Astrocyte (in vitro differentiated cells and primary cell): Measurements from ENCODE around the gene UMODL1. TPM values are rescaled to one million over a fixed set of nuclear protein-coding genes. Genes with fewer than 3 reads are reported as not detected.
A peak's percentile ranks its signal among the peaks of the same experiment; 100 is the strongest.

Source experiments
- DNase-seq: peaks from one replicate; pipeline ENCODE4 v3.0.0-alpha.2; 2010; ENCODE audit warnings: low read depth
- FAIRE-seq: peaks from 2 replicates; lab custom pipeline; 2011; peaks lifted over from hg19 to GRCh38; lab: Jason Lieb, UNC
- H2AFZ ChIP-seq: 2 replicates; pipeline ENCODE4 v1.6.0; 2012; ENCODE audit warnings: low read depth, low read length, inconsistent platforms
- H3K27ac ChIP-seq: 2 replicates; pipeline ENCODE4 v1.5.1; 2011; ENCODE audit warnings: low read depth, low read length, inconsistent platforms
- H3K27me3 ChIP-seq: 2 replicates; pipeline ENCODE4 v1.6.0; 2011; ENCODE audit warnings: low read length, inconsistent platforms; ENCODE audit not compliant: insufficient read depth
- H3K36me3 ChIP-seq: 2 replicates; pipeline ENCODE4 v1.5.1; 2011; ENCODE audit warnings: low read length, inconsistent platforms; ENCODE audit not compliant: insufficient read depth
- H3K4me1 ChIP-seq: 2 replicates; pipeline ENCODE4 v1.5.1; 2011; ENCODE audit warnings: low read length, inconsistent platforms; ENCODE audit not compliant: insufficient read depth
- H3K4me2 ChIP-seq: 2 replicates; pipeline ENCODE4 v1.6.0; 2012; ENCODE audit warnings: low read length, inconsistent platforms
- H3K4me3 ChIP-seq: 2 replicates; pipeline ENCODE4 v1.5.1; 2011; ENCODE audit warnings: low read depth, mild to moderate bottlenecking, low read length, inconsistent platforms; ENCODE audit not compliant: insufficient read depth
- H3K79me2 ChIP-seq: 2 replicates; pipeline ENCODE4 v1.6.0; 2012; ENCODE audit warnings: mild to moderate bottlenecking, low read length, inconsistent platforms; ENCODE audit not compliant: insufficient read depth
- H3K9ac ChIP-seq: 2 replicates; pipeline ENCODE4 v1.6.0; 2012; ENCODE audit warnings: mild to moderate bottlenecking, low read length, inconsistent platforms
- H3K9me3 ChIP-seq: 2 replicates; pipeline ENCODE4 v1.5.1; 2012; ENCODE audit warnings: low read depth, mild to moderate bottlenecking, low read length, inconsistent platforms; ENCODE audit not compliant: insufficient read depth
- H4K20me1 ChIP-seq: 2 replicates; pipeline ENCODE4 v1.6.0; 2012; ENCODE audit warnings: low read length, inconsistent platforms; ENCODE audit not compliant: insufficient read depth
- H3K27ac Mint-ChIP-seq: one replicate; pipeline ENCODE4 v1.8.0; 2021; ENCODE audit warnings: mild to moderate bottlenecking, mixed read lengths; ENCODE audit not compliant: unreplicated experiment
- H3K27me3 Mint-ChIP-seq: one replicate; pipeline ENCODE4 v1.8.0; 2021; ENCODE audit warnings: low read depth, mixed read lengths; ENCODE audit not compliant: unreplicated experiment
- H3K36me3 Mint-ChIP-seq: one replicate; pipeline ENCODE4 v1.8.0; 2021; ENCODE audit warnings: low read depth, mixed read lengths; ENCODE audit not compliant: unreplicated experiment
- H3K4me1 Mint-ChIP-seq: one replicate; pipeline ENCODE4 v1.8.0; 2021; ENCODE audit warnings: low read depth, mixed read lengths; ENCODE audit not compliant: unreplicated experiment
- H3K4me3 Mint-ChIP-seq: one replicate; pipeline ENCODE4 v1.8.0; 2021; ENCODE audit warnings: mild to moderate bottlenecking, moderate library complexity, mixed read lengths; ENCODE audit not compliant: unreplicated experiment
- H3K9me3 Mint-ChIP-seq: one replicate; pipeline ENCODE4 v1.8.0; 2021; ENCODE audit warnings: mild to moderate bottlenecking, mixed read lengths; ENCODE audit not compliant: unreplicated experiment
- EZH2 ChIP-seq: IDR thresholded peaks from 2 replicates; pipeline ENCODE4 v1.6.1; 2012; ENCODE audit warnings: mild to moderate bottlenecking, low read length, inconsistent platforms; ENCODE audit not compliant: insufficient read depth
- total RNA-seq: library from RNA; stranded (reverse); gene quantifications from 2 replicates; pipeline ENCODE4 v1.2.1, GENCODE V29; 2021
- TF ChIP-seq, protein P1 (sequence below): IDR thresholded peaks from 2 replicates; pipeline ENCODE4 v1.5.1; 2011; ENCODE audit warnings: low read depth, mild to moderate bottlenecking, inconsistent platforms, low read length, moderate library complexity; ENCODE audit not compliant: insufficient read depth

UMODL1 gene
- total RNA-seq, 1 donor from 2014 or later = not detected

DNA sequence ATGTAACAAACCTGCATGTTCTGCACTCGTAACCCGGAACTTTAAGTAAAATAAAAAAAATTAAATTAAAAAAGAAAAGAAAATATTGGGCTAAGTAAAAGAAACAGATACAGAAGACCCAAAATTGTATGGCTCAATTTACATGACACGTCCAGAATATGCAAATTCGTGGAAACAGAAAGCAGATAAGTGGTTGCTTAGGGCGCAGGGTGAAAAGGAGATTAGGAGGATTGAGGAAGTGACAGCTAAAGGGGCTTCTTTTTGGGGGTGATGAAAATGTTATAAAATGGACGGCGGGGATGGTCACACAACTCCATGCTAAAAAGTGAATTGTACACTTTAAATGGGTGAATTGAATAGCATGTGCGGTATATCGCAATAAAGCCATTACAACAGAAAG, 33.6 kb upstream of the UMODL1 start:
- Mint-ChIP-seq H3K27ac (no peak overlapping the region), H3K4me1 (peaks cover 20% of the 10 kb centered on the region), H3K27me3 (peaks cover 11% of the 10 kb centered on the region), H3K36me3 (no peaks in the 10 kb centered on the region), H3K4me3 (no peak overlapping the region), H3K9me3 (peaks cover 10% of the 10 kb centered on the region)
- Histone ChIP-seq H3K9ac (no peak overlapping the region), H3K9me3 (no peaks in the 10 kb centered on the region), H3K27me3 (no peaks in the 10 kb centered on the region), H3K4me2 (no peak overlapping the region), H3K36me3 (no peaks in the 10 kb centered on the region), H3K4me1 (peaks cover 33% of the 10 kb centered on the region), H4K20me1 (no peaks in the 10 kb centered on the region), H3K4me3 (no peak overlapping the region), H2AFZ (no peak overlapping the region), H3K79me2 (no peaks in the 10 kb centered on the region), H3K27ac (no peak overlapping the region)
- FAIRE-seq = no peak
- TF ChIP-seq, protein P1, sequence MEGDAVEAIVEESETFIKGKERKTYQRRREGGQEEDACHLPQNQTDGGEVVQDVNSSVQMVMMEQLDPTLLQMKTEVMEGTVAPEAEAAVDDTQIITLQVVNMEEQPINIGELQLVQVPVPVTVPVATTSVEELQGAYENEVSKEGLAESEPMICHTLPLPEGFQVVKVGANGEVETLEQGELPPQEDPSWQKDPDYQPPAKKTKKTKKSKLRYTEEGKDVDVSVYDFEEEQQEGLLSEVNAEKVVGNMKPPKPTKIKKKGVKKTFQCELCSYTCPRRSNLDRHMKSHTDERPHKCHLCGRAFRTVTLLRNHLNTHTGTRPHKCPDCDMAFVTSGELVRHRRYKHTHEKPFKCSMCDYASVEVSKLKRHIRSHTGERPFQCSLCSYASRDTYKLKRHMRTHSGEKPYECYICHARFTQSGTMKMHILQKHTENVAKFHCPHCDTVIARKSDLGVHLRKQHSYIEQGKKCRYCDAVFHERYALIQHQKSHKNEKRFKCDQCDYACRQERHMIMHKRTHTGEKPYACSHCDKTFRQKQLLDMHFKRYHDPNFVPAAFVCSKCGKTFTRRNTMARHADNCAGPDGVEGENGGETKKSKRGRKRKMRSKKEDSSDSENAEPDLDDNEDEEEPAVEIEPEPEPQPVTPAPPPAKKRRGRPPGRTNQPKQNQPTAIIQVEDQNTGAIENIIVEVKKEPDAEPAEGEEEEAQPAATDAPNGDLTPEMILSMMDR = no peak
- TF ChIP-seq EZH2 = no peak
- DNase-seq = no peak

DNA sequence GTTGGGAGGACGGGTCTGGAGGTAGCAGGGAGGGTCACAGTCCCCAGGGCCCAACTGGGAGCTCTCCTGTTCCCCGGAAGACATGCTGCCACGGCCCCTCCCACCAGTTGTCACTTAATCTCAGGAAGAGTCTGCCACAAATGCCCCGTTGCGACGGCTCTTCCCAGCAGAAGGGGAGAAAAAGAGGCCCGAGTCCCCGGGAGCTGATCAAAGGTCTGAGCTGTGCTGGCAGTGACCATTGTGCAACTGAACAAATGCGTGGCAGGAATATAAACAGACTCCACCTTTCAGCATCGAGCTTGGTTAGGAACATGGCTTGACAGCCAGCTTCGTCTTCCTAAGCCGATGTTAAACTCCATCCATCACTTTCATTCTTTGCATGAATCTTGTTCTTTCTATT, 33.2 kb upstream of the UMODL1 start:
- Mint-ChIP-seq H3K27ac (no peak overlapping the region), H3K27me3 (peaks cover 11% of the 10 kb centered on the region), H3K36me3 (no peaks in the 10 kb centered on the region), H3K4me1 (peaks cover 20% of the 10 kb centered on the region), H3K9me3 (peaks cover 10% of the 10 kb centered on the region), H3K4me3 (no peak overlapping the region)
- Histone ChIP-seq H3K9me3 (no peaks in the 10 kb centered on the region), H3K4me1 (peaks cover 33% of the 10 kb centered on the region), H3K27me3 (no peaks in the 10 kb centered on the region), H3K4me3 (no peak overlapping the region), H3K36me3 (no peaks in the 10 kb centered on the region), H2AFZ (peak overlapping the region; percentile 27), H3K27ac (no peak overlapping the region), H3K9ac (no peak overlapping the region), H3K79me2 (no peaks in the 10 kb centered on the region), H4K20me1 (no peaks in the 10 kb centered on the region), H3K4me2 (no peak overlapping the region)
- DNase-seq (no peak), FAIRE-seq (no peak)
- TF ChIP-seq, protein P1 = no peak
- TF ChIP-seq EZH2 = no peak

GRCh38 chr21:42038393-42038792, 32.7 kb upstream of the UMODL1 start:
- H2AFZ ChIP-seq = peak overlapping the region; percentile 27
- peaks cover 33% of the 10 kb centered on the region for H3K4me1 ChIP-seq
- H3K27me3 ChIP-seq = no peaks in the 10 kb centered on the region
- no peaks in the 10 kb centered on the region for H3K9me3 ChIP-seq
- H3K79me2 ChIP-seq = no peaks in the 10 kb centered on the region
- no peak overlapping the region for H3K4me2 ChIP-seq
- peaks cover 10% of the 10 kb centered on the region for H3K9me3 Mint-ChIP-seq
- H3K36me3 Mint-ChIP-seq = no peaks in the 10 kb centered on the region
- H3K4me3 ChIP-seq = no peak overlapping the region
- no peaks in the 10 kb centered on the region for H4K20me1 ChIP-seq
- no peak for FAIRE-seq
- peaks cover 11% of the 10 kb centered on the region for H3K27me3 Mint-ChIP-seq
- no peaks in the 10 kb centered on the region for H3K36me3 ChIP-seq
- no peak for DNase-seq
- H3K27ac Mint-ChIP-seq = peak overlapping the region; percentile 67
- no peak overlapping the region for H3K27ac ChIP-seq
- TF ChIP-seq, protein P1 = no peak
- no peak for TF ChIP-seq EZH2
- H3K4me3 Mint-ChIP-seq = peak overlapping the region; percentile 5
- H3K9ac ChIP-seq = no peak overlapping the region
- H3K4me1 Mint-ChIP-seq = peaks cover 20% of the 10 kb centered on the region
